ENCODE measurements around the gene ANKRD13A.

- no peak for TF ChIP-seq CTCF (IDR thresholded peaks at IDR 0.05 in 4 of 5, conservative IDR thresholded peaks at IDR 0.05 in 1 of 5)
- TF ChIP-seq POLR2A (IDR thresholded peaks at IDR 0.05): no peak
These were observed 13.4 kb downstream of the ANKRD13A start for GRCh38 chr12:110012659-110013058.
